GM21723 (cell line): ENCODE data around the gene IP6K2.
A peak's percentile ranks its signal among the peaks of the same experiment; 100 is the strongest.

Experiments used
- ATAC-seq: cut with Tn5 transposase; IDR thresholded peaks from one replicate; pipeline ENCODE4 v1.9.1; 2021; ENCODE audit warnings: mild to moderate bottlenecking, moderate library complexity; ENCODE audit not compliant: unreplicated experiment

IP6K2 gene

GRCh38 chr3:48692551-48692950 is 24.5 kb downstream of the IP6K2 start:
- ATAC-seq = no peak

- ATAC-seq = no peak
These were observed 26.1 kb downstream of the IP6K2 start for GRCh38 chr3:48690846-48691458.

- no peak for ATAC-seq
These were observed 27.6 kb downstream of the IP6K2 start for GRCh38 chr3:48689384-48689783.

- no peak for ATAC-seq
These were observed 28.3 kb downstream of the IP6K2 start for GRCh38 chr3:48688737-48689075.

- ATAC-seq = no peak
These were observed 28.8 kb downstream of the IP6K2 start for GRCh38 chr3:48688032-48688736.

- ATAC-seq = no peak
These were observed 29.8 kb downstream of the IP6K2 start for GRCh38 chr3:48687220-48687678.

DNA sequence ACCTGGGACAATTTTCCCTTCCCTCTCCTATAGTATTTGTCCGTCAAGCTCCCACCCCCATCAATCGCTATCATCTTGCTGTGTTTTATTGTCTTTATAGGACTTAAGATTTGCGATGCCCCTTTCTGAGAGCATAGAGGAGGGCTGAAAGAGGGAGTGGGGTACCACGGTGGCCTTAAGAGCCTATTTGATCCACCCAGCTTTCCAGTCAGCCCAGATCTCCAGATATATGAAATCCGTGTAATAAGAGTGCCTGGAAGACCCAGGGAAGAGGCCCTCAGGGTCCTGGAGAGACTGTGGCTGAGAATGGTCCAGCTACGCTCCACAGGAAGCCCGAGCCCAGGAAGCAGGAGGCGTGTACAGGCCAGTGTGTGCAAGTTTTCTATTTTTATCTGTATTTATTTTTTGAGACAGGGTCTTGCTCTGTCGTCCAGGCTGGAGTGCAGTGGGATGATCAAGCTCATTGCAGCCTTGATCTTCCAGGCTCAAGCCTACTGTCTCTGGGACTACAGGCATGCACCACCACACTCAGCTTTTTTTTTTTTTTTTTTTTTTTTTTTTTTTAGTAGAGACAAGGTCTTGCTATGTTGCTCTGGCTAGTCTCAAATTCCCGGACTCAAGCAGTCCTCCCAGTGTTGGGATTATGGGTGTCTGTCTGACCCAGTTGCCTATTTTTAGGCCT is 30.3 kb downstream of the IP6K2 start:
- no peak for ATAC-seq

GRCh38 chr3:48685603-48686511 is 31.2 kb downstream of the IP6K2 start, which contains the start of gene NCKIPSD:
TSS of gene NCKIPSD (minus strand) at chr3:48685915. CDS start at chr3:48685807, 108 bp downstream.
- ATAC-seq = peak; percentile 75

- no peak for ATAC-seq
These were observed 31.8 kb downstream of the IP6K2 start for GRCh38 chr3:48685293-48685602.

DNA sequence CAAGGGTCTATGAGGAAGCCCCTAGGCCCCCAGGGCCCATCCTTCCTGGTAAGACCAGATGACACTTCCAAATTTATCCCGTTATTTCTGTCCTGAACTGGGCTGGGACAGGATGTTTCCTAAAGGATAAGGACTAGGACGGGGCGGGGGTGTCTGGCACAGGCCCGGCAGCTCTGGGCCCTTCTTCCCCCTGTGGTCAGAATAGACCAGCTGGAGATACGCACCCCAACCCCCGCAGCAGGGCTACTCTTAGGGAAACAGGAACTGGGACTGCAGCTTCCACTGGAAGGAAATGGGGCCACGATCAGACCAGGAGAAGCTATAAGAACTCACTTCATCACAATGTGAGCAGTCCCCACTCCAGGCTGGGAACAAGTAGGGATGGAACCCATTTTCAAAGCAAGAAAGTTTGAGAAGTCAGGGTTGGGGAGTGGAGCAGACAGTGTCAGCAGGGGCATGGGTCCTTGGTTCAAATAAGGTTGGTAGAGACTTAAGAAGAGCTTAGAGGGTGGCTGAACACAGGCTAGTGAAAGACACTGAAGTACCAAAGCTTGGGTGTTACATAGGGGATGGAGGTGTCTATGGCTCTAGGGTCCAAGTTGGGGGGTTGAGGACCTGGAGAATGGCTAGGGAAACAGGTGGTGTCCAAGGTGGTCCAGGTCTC is 32.4 kb downstream of the IP6K2 start:
- no peak for ATAC-seq

DNA sequence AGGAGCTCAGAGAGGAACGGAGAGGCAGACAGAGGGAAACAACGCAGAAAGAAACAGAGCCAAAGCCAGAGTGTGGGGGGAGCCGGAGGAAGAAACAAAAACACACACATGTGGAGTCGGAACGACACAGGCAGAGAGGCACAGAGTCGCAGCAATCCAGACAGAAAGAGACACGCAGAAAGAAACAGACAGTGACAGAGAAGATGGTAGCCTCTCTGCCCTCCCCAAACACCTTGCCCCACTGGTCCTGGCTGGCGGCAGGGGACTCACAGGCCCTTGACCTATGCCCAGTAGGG is 33.0 kb downstream of the IP6K2 start:
- no peak for ATAC-seq

DNA sequence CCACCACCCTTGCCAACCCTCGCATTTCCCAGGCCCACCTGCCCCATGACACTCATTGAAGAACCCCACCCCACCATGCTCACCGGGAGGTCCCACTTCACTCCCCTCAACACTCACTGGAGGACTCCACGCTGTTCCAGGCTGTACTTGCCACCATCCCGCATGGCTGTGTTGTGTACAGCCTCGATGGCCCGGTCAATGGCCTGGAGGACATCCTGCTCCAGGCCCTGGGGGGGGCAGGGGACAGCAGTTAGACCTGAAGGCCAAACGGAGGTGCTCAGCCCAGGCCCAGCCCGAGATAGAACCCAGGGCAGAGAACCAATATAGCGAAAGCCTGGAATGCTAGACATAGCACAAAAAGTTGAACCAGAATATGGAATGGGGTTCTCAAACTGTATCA is 34.2 kb downstream of the IP6K2 start:
- ATAC-seq = no peak

DNA sequence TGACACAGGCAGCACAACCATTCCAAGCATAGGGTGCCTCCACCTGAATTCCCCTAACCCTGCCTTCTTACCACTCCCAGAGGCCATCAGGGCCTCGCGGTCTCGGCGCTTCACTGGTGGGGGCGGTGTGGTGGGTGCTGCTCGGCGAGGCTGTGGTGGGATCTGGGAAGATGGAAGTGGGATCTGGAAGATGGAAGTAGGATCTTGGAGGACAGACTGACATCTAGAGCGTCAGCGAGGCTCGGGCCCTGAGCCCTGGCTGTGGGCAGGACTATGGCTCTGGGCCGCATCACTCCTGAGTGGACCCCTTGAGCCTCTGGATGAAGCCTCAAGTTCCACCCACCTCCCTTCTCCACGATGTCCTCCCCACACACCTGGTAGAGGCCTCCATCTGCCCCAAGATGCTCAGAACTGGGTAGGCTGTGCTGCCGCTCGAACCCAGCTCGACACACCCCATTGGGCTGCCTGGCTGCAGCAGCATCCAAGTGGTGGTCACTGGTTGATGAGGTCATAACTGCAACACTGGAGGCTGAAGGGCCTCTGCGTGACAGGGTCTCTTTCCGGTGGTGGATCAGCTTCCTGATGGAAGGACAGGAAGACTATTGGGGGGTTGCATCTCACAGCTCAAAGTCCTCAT is 34.9 kb downstream of the IP6K2 start:
- no peak for ATAC-seq

DNA sequence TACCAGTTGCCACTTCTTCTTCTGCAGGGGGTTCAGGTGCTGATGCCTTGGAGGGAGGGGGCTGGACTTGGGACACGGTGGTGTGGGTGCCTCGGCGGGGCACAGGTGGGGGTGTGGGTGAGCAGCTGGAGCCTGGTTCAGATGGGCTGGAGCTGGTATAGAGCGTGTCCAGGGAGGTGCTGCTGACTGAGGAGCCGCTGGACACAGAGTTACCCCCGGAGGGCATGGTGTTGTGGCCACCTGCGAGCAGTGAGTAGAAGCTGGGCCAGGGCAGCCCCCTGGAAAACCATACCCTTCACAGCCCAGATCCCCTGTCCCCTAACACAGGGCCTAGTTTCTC is 35.5 kb downstream of the IP6K2 start:
- no peak for ATAC-seq

GRCh38 chr3:48680811-48681540 is 36.0 kb downstream of the IP6K2 start:
- ATAC-seq = no peak

DNA sequence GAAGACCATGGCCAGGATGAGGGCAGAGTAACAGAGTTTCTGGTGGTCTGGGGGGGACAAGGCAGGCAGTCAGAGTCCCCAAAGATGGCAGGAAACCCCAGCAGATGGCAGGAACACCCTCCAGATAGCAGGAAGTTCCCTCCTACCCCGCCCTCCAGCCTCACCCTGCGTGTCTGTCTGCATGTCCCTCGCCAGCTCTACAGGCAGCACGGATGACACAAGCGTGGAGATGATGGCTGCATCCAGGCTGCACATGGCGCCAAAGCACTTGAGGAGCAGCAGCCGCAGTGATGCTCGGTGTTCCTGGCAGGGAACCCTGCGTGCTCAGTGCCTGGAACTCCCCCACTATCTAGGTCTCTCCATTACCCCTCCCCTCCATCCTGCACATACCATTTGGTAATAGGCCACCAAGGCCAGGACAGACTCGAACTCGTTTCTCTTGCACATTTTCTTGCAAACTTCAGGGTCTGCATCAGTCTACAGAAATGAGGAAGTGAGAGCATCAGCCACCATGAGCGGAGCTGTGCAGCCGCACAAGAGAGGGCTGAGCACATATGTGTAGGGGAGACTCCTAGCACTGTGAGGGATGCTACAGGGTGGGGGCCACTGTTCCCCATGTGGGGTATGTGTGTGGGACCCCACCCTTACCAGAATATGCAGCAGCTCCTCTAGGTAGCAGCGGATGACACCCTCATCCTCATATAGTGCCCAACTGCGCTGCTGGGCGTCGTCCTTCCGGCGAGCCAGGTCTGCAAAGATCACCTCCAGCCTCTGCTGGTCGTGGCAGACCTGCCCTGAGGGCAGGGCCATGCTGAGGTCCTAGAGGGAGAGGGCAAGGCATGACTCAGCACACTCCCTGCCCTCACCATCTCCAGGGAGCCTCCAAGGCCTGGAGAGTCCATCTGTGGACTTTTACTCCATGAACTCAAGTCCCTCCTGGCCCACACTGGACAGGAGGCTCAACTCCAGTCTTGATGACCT is 37.3 kb downstream of the IP6K2 start:
- no peak for ATAC-seq

DNA sequence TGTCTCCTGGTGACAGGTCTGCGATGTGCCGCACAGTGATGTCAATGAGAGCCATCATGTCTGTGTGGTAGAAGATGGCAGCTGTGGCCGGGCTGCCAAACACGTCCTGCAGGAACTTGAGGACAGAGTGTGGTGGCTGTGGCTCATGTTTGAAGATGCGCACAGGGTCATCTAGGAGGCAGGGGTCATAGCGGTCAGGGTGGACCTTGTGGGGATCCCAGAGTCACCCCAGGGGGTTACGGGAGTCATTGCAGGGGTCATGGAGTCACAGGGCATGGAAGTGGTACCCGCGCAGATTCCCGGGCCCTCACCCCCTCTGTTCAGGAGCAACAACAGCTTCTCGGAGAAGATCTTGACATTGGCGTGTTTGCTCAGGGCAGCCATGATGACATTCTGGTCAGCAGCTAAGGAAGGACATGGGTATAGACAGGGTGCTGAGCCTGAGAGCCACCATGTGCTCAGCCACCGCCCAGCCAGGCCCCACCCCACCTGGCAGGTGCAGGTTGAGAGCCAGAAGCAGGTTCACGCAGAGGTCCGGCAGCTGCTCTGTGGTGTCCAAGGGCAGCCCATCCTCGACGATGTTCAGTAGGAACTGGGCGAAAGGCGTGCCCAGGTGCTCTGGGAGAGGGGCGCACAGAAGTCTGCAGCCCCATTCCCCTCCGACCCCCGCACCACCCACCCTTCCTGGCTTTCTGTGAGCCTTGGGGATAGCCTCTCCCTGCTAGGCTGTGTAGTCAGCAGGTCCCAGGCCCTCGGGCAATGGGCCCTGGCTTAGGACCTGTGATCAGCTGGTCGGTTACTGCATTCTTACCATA is 38.2 kb downstream of the IP6K2 start:
- ATAC-seq = no peak

DNA sequence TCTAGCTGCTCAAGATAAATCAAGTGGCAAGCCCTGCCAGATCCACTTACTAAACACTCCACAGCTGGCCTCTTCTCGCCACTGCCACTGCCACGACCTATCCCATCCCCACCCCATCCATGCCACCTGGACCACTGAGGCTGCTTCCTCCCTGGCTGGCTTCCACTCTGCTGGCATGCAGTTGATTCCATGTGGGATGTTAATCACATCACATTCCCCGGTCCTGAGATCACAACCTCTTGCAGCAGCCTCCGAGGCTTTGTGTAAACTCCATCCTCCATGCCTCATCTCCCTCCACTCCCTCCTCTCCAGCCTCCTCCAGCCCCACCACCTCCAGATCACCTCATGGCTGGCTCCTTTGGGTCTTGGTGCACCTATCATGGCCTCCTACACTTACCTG is 39.0 kb downstream of the IP6K2 start:
- no peak for ATAC-seq
